HEK293 (cell line): ENCODE measurements around the gene KLHL25.

Experiments
- CTCF ChIP-seq: fragments of 450-650 bp; formaldehyde crosslinking; IDR thresholded peaks from 2 replicates; pipeline ENCODE4 v1.5.1; 2016; ENCODE audit warnings: missing biosample characterization, missing genetic modification characterization
- KLF16 ChIP-seq: fragments of 450-650 bp; formaldehyde crosslinking; IDR thresholded peaks from 2 replicates; pipeline ENCODE4 v1.5.1; 2017; ENCODE audit warnings: missing biosample characterization, missing genetic modification characterization
- TRIM28 ChIP-seq: IDR thresholded peaks from 2 replicates; pipeline ENCODE4 v1.6.1; 2011; ENCODE audit warnings: low read length, control low read depth, borderline replicate concordance
- ZNF19 ChIP-seq: fragments of 450-650 bp; formaldehyde crosslinking; IDR thresholded peaks from 2 replicates; pipeline ENCODE4; 2016; ENCODE audit warnings: missing biosample characterization, missing genetic modification characterization, low read depth
- ZNF274 ChIP-seq, 2 experiments: fragments of 200-500 bp in 1 of 2; fragments of 450-650 bp in 1 of 2; sonication (Bioruptor generic) in 1 of 2; formaldehyde crosslinking in 1 of 2; IDR thresholded peaks; 2 replicates each; pipeline versions ENCODE4 v1.5.1 to v1.6.1; 2014 to 2016; ENCODE audit warnings: borderline replicate concordance in 1 of 2, inconsistent platforms in 1 of 2, low read length in 1 of 2, missing biosample characterization in 1 of 2, missing genetic modification characterization in 1 of 2
- ZNF391 ChIP-seq: fragments of 450-650 bp; formaldehyde crosslinking; IDR thresholded peaks from 2 replicates; pipeline ENCODE4 v1.5.1; 2016; ENCODE audit warnings: low read depth, missing biosample characterization, missing genetic modification characterization, borderline replicate concordance
- ZNF660 ChIP-seq: fragments of 450-650 bp; IDR thresholded peaks from 2 replicates; pipeline ENCODE4 v1.5.1; 2018; ENCODE audit warnings: missing biosample characterization, mild to moderate bottlenecking, missing genetic modification characterization

GRCh38 chr15:85771271-85771670 is 23.5 kb downstream of the KLHL25 start:
- TF ChIP-seq KLF16 (tag by site-specific recombination), result no peak
- no peak for TF ChIP-seq CTCF
- no peak for TF ChIP-seq ZNF660 (tag by site-specific recombination)
- TF ChIP-seq ZNF274 (IDR thresholded peaks at IDR 0.05; ENCODE audit: low read length), result no peak
- no peak for TF ChIP-seq ZNF274 (tag by site-specific recombination; IDR thresholded peaks at IDR 0.05; ENCODE audit: borderline replicate concordance)
- TF ChIP-seq ZNF19 (tag by site-specific recombination), result no peak
- TF ChIP-seq ZNF391 (tag by site-specific recombination), result no peak
- no peak for TF ChIP-seq TRIM28
